Esophagus muscularis mucosa (tissue), 3 donors: ENCODE measurements around the gene PMFBP1.

Experiments used
- POLR2A ChIP-seq: fragments of 450-650 bp; IDR thresholded peaks from one replicate; pipeline ENCODE4 v1.6.1; 2017; ENCODE audit warnings: antibody characterized with exemption, moderate library complexity, mild to moderate bottlenecking, low read depth
- POLR2AphosphoS5 ChIP-seq, 2 donors: sonication (generic); formaldehyde crosslinking; IDR thresholded peaks; one replicate each; pipeline ENCODE4 v1.6.1; 2017; ENCODE audit warnings: antibody characterized with exemption in 2 of 2
- TF ChIP-seq, protein P1 (sequence below), 3 experiments: fragments of 200-600 bp in 2 of 3; fragments of 450-650 bp in 1 of 3; sonication (generic) in 2 of 3; IDR thresholded peaks; one replicate each; pipeline ENCODE4 v1.5.1; 2017 to 2019; ENCODE audit warnings: antibody characterized with exemption in 3 of 3, mild to moderate bottlenecking in 2 of 3, moderate library complexity in 1 of 3

DNA sequence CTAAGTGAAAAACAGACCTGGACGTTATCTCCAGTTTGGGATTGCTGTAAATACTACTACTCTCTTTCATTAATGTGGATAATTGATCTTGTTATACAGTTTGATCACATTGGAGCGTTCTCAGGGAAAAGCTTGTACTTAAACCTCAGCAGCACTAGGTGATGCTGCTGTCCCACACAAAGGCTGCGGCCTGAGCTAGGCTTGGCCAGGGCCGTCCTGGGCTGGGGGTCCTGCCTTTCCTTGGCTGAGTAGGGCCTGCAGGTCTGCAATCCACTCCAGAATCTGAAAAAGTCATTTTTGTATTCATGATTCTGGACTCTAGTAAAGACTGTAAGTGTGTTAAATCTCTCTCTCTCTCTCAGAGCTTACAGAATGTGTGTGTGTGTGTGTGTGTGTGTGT lies 23.7 kb upstream of the PMFBP1 start:
- TF ChIP-seq, protein P1, sequence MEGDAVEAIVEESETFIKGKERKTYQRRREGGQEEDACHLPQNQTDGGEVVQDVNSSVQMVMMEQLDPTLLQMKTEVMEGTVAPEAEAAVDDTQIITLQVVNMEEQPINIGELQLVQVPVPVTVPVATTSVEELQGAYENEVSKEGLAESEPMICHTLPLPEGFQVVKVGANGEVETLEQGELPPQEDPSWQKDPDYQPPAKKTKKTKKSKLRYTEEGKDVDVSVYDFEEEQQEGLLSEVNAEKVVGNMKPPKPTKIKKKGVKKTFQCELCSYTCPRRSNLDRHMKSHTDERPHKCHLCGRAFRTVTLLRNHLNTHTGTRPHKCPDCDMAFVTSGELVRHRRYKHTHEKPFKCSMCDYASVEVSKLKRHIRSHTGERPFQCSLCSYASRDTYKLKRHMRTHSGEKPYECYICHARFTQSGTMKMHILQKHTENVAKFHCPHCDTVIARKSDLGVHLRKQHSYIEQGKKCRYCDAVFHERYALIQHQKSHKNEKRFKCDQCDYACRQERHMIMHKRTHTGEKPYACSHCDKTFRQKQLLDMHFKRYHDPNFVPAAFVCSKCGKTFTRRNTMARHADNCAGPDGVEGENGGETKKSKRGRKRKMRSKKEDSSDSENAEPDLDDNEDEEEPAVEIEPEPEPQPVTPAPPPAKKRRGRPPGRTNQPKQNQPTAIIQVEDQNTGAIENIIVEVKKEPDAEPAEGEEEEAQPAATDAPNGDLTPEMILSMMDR (IDR thresholded peaks at IDR 0.05): no peak
- no peak for TF ChIP-seq POLR2A
- no peak for TF ChIP-seq POLR2AphosphoS5 (IDR thresholded peaks at IDR 0.05)
